Ectodermal cell (in vitro differentiated cells): ENCODE results near the gene PGGHG.

Source experiments
- H3K27ac ChIP-seq: 2 replicates; pipeline ENCODE4 v1.7.0; 2013; ENCODE audit warnings: mild to moderate bottlenecking, low read depth, low read length; ENCODE audit not compliant: insufficient read depth, poor library complexity, severe bottlenecking
- H3K27me3 ChIP-seq: 2 replicates; pipeline ENCODE4 v1.7.0; 2013; ENCODE audit warnings: mild to moderate bottlenecking, low read length; ENCODE audit not compliant: insufficient read depth, control insufficient read depth, poor library complexity, severe bottlenecking
- H3K36me3 ChIP-seq: one replicate; pipeline ENCODE4 v1.7.0; 2013; ENCODE audit warnings: low read length; ENCODE audit not compliant: control insufficient read depth, insufficient read depth
- H3K4me1 ChIP-seq: one replicate; pipeline ENCODE4 v1.7.0; 2013; ENCODE audit warnings: low read length; ENCODE audit not compliant: control insufficient read depth, insufficient read depth
- H3K4me3 ChIP-seq: 2 replicates; pipeline ENCODE4 v1.7.0; 2013; ENCODE audit warnings: low read depth, low read length, control low read depth; ENCODE audit not compliant: insufficient read depth
- H3K9me3 ChIP-seq: 2 replicates; pipeline ENCODE4 v1.7.0; 2013; ENCODE audit warnings: mild to moderate bottlenecking, low read length, moderate library complexity; ENCODE audit not compliant: control insufficient read depth
- WGBS, 2 experiments: methylation state at CpG; one replicate each; pipeline ENCODE4 v1.1.7; 2013; ENCODE audit warnings: missing lambda C conversion rate in 2 of 2; 5-methylcytosine and 5-hydroxymethylcytosine counted together

The PGGHG gene

GRCh38 chr11:279966-280705 is 8.8 kb upstream of the PGGHG start:
- H3K4me3 ChIP-seq = no peak overlapping the region
- 20 to 22% methylated on average over 85 of the region's 85 CpGs for WGBS, 2 experiments
- no peaks in the 10 kb centered on the region for H3K9me3 ChIP-seq
- no peak overlapping the region for H3K27ac ChIP-seq
- H3K27me3 ChIP-seq = peaks cover 57% of the 10 kb centered on the region
- no peaks in the 10 kb centered on the region for H3K36me3 ChIP-seq
- no peaks in the 10 kb centered on the region for H3K4me1 ChIP-seq

GRCh38 chr11:280706-281485 is 8.0 kb upstream of the PGGHG start:
- 74 to 77% methylated on average over 79 of the region's 79 CpGs for WGBS, 2 experiments
- Histone ChIP-seq H3K4me1 (no peaks in the 10 kb centered on the region), H3K27me3 (peaks cover 57% of the 10 kb centered on the region)

GRCh38 chr11:281486-282161 is 7.3 kb upstream of the PGGHG start:
- Histone ChIP-seq H3K36me3 (no peaks in the 10 kb centered on the region), H3K4me3 (no peak overlapping the region), H3K4me1 (no peaks in the 10 kb centered on the region), H3K27me3 (peaks cover 58% of the 10 kb centered on the region), H3K27ac (no peak overlapping the region), H3K9me3 (no peaks in the 10 kb centered on the region)
- WGBS, 2 experiments = 92% methylated on average over 26 of the region's 26 CpGs

More at GRCh38 chr11:280706-281485, 8.0 kb upstream of the PGGHG start:
- Histone ChIP-seq H3K9me3 (no peaks in the 10 kb centered on the region), H3K36me3 (no peaks in the 10 kb centered on the region), H3K4me3 (no peak overlapping the region), H3K27ac (no peak overlapping the region)

GRCh38 chr11:282171-282570 is 6.8 kb upstream of the PGGHG start:
- no peak overlapping the region for H3K4me3 ChIP-seq
- H3K4me1 ChIP-seq = no peaks in the 10 kb centered on the region
- no peak overlapping the region for H3K27ac ChIP-seq
- H3K36me3 ChIP-seq = no peaks in the 10 kb centered on the region
- H3K27me3 ChIP-seq = peaks cover 64% of the 10 kb centered on the region
- 84 to 92% methylated on average over 4 of the region's 4 CpGs for WGBS, 2 experiments
- H3K9me3 ChIP-seq = no peaks in the 10 kb centered on the region

GRCh38 chr11:282630-283360 is 6.1 kb upstream of the PGGHG start:
- Histone ChIP-seq H3K4me3 (no peak overlapping the region), H3K27ac (no peak overlapping the region), H3K36me3 (no peaks in the 10 kb centered on the region), H3K4me1 (no peaks in the 10 kb centered on the region), H3K9me3 (no peaks in the 10 kb centered on the region), H3K27me3 (peaks cover 70% of the 10 kb centered on the region)
- WGBS, 2 experiments = 86 to 87% methylated on average over 11 to 12 of the region's 13 CpGs

GRCh38 chr11:283405-284104 is 5.4 kb upstream of the PGGHG start:
- Histone ChIP-seq H3K27me3 (peaks cover 70% of the 10 kb centered on the region), H3K36me3 (no peaks in the 10 kb centered on the region), H3K4me1 (no peaks in the 10 kb centered on the region), H3K9me3 (no peaks in the 10 kb centered on the region), H3K27ac (no peak overlapping the region), H3K4me3 (no peak overlapping the region)
- 91% methylated on average over 23 of the region's 23 CpGs for WGBS, 2 experiments

- Histone ChIP-seq H3K36me3 (no peaks in the 10 kb centered on the region), H3K4me1 (no peaks in the 10 kb centered on the region), H3K27me3 (peaks cover 66% of the 10 kb centered on the region), H3K4me3 (no peak overlapping the region), H3K9me3 (no peaks in the 10 kb centered on the region), H3K27ac (no peak overlapping the region)
- WGBS, 2 experiments = 88 to 90% methylated on average over 24 of the region's 24 CpGs
Measured at GRCh38 chr11:284105-285020, 4.6 kb upstream of the PGGHG start.

GRCh38 chr11:285021-285893 is 3.7 kb upstream of the PGGHG start:
- Histone ChIP-seq H3K9me3 (no peaks in the 10 kb centered on the region), H3K4me3 (no peak overlapping the region), H3K27me3 (peaks cover 61% of the 10 kb centered on the region), H3K27ac (no peak overlapping the region), H3K36me3 (no peaks in the 10 kb centered on the region), H3K4me1 (no peaks in the 10 kb centered on the region)
- WGBS, 2 experiments = 88 to 89% methylated on average over 29 of the region's 29 CpGs
